Fibroblast of gingiva (primary cell): Measurements from ENCODE around the gene NCOA1.
"Not testable (repeated sequence)": the region's sequence is repeated elsewhere in the genome, so short reads cannot be mapped to it uniquely, and the experiment has no call there.

ENCODE experiments used
- DNase-seq: peaks from one replicate; pipeline ENCODE4 v3.0.0-alpha.2; 2011; ENCODE audit warnings: low read depth

NCOA1 gene

GRCh38 chr2:24791452-24791851, 300.4 kb downstream of the NCOA1 start:
- DNase-seq: no peak

GRCh38 chr2:24792542-24792873, 301.5 kb downstream of the NCOA1 start:
- no peak for DNase-seq

GRCh38 chr2:24792874-24793760, 302.1 kb downstream of the NCOA1 start, which contains the start of the genes CENPO and PTRHD1:
CENPO (plus strand) TSS chr2:24793425; CDS start chr2:24793920, 495 bp downstream.
PTRHD1 (minus strand) TSS chr2:24793391; CDS start chr2:24793377, 14 bp downstream.
- peak; percentile 96 for DNase-seq

- DNase-seq: peak; percentile 40
Measured at GRCh38 chr2:24793761-24794435, 302.8 kb downstream of the NCOA1 start.

GRCh38 chr2:24797644-24798043, 306.6 kb downstream of the NCOA1 start:
- no peak for DNase-seq

- DNase-seq: not testable (repeated sequence)
Measured at GRCh38 chr2:24800487-24800886, 309.4 kb downstream of the NCOA1 start.

GRCh38 chr2:24805811-24806660, 315.0 kb downstream of the NCOA1 start:
- not testable (repeated sequence) for DNase-seq

GRCh38 chr2:24806661-24807036, 315.6 kb downstream of the NCOA1 start:
- DNase-seq: no peak

GRCh38 chr2:24809316-24810007, 318.4 kb downstream of the NCOA1 start:
- no peak for DNase-seq

GRCh38 chr2:24813691-24814137, 322.7 kb downstream of the NCOA1 start:
- no peak for DNase-seq

- DNase-seq: no peak
Measured at GRCh38 chr2:24814516-24814915, 323.5 kb downstream of the NCOA1 start.

GRCh38 chr2:24815171-24815570, 324.1 kb downstream of the NCOA1 start:
- DNase-seq: peak; percentile 22

GRCh38 chr2:24816404-24816803, 325.4 kb downstream of the NCOA1 start:
- no peak for DNase-seq

- peak; percentile 41 for DNase-seq
Measured at GRCh38 chr2:24816884-24817283, 325.8 kb downstream of the NCOA1 start.

GRCh38 chr2:24818721-24819167, 327.7 kb downstream of the NCOA1 start:
- no peak for DNase-seq

- no peak for DNase-seq
Measured at GRCh38 chr2:24819442-24820174, 328.6 kb downstream of the NCOA1 start.

GRCh38 chr2:24820175-24820513, 329.1 kb downstream of the NCOA1 start:
- no peak for DNase-seq
